Karpas-422 (cell line): ENCODE results near the gene TRIO. TPM values are rescaled to one million over a fixed set of nuclear protein-coding genes. Genes with fewer than 3 reads are reported as not detected.

Experiments
- DNase-seq: peaks from one replicate; pipeline ENCODE4 v3.0.0-alpha.2; 2015
- H2AFZ ChIP-seq: fragments of 200-600 bp; sonication (generic); 2 replicates; pipeline ENCODE4 v1.6.1; 2014; ENCODE audit warnings: antibody characterized with exemption, low read length, mixed read lengths
- H3K27ac ChIP-seq: fragments of 200-600 bp; sonication (generic); 2 replicates; pipeline ENCODE4 v1.5.1; 2014; ENCODE audit warnings: mild to moderate bottlenecking, low read length, moderate library complexity
- H3K27me3 ChIP-seq: fragments of 200-600 bp; sonication (generic); 2 replicates; pipeline ENCODE4 v1.6.1; 2014; ENCODE audit warnings: low read length, mixed read lengths
- H3K36me3 ChIP-seq: fragments of 200-600 bp; sonication (generic); 2 replicates; pipeline ENCODE4 v1.6.1; 2014; ENCODE audit warnings: low read length, mixed read lengths; ENCODE audit not compliant: insufficient read depth
- H3K4me1 ChIP-seq: fragments of 200-600 bp; sonication (generic); 2 replicates; pipeline ENCODE4 v1.6.1; 2014; ENCODE audit warnings: mild to moderate bottlenecking, low read length, mixed read lengths
- H3K4me2 ChIP-seq: fragments of 200-600 bp; sonication (generic); 2 replicates; pipeline ENCODE4 v1.6.1; 2014; ENCODE audit warnings: low read length, low read depth, mild to moderate bottlenecking; ENCODE audit not compliant: poor library complexity, severe bottlenecking
- H3K4me3 ChIP-seq: fragments of 200-600 bp; sonication (generic); 2 replicates; pipeline ENCODE4 v1.5.1; 2014; ENCODE audit warnings: mild to moderate bottlenecking, antibody characterized with exemption, low read length, mixed read lengths
- H3K79me2 ChIP-seq: fragments of 200-600 bp; sonication (generic); 2 replicates; pipeline ENCODE4 v1.6.1; 2014; ENCODE audit warnings: mild to moderate bottlenecking, low read length, mixed read lengths
- H3K9ac ChIP-seq: fragments of 200-600 bp; sonication (generic); 2 replicates; pipeline ENCODE4 v1.6.0; 2014; ENCODE audit warnings: low read length
- H3K9me2 ChIP-seq: fragments of 200-600 bp; sonication (generic), shearing (Covaris generic); replicated peaks from 2 replicates; pipeline ENCODE4 v1.6.0; 2014; ENCODE audit warnings: mild to moderate bottlenecking, low read length, moderate library complexity; ENCODE audit not compliant: insufficient read depth
- H3K9me3 ChIP-seq: fragments of 300-700, 200-600 bp; sonication (generic); 2 replicates; pipeline ENCODE4 v1.6.1; 2014; ENCODE audit warnings: low read length, mixed read lengths
- H4K20me1 ChIP-seq: fragments of 200-600 bp; sonication (generic); 2 replicates; pipeline ENCODE4 v1.6.1; 2014; ENCODE audit warnings: mild to moderate bottlenecking, antibody characterized with exemption, low read length, low read depth; ENCODE audit not compliant: insufficient read depth
- total RNA-seq: library from RNA; depleted of rRNA; stranded (reverse); fragments of >200 nt; shearing (Covaris generic); gene quantifications from 2 replicates; pipeline ENCODE4 v1.2.3, GENCODE V29; 2014; ENCODE audit warnings: low replicate concordance

TRIO gene
- total RNA-seq, 1 experiment from 2014 or later = 0.04 TPM

- Histone ChIP-seq H3K79me2 (no peaks in the 10 kb centered on the region), H3K4me1 (no peaks in the 10 kb centered on the region), H3K27me3 (no peaks in the 10 kb centered on the region), H3K9me2 (no peaks in the 10 kb centered on the region), H4K20me1 (no peaks in the 10 kb centered on the region), H3K9ac (no peak overlapping the region), H3K4me2 (no peak overlapping the region), H3K27ac (no peak overlapping the region), H2AFZ (no peak overlapping the region), H3K9me3 (no peaks in the 10 kb centered on the region), H3K4me3 (no peak overlapping the region), H3K36me3 (no peaks in the 10 kb centered on the region)
- DNase-seq = no peak
Measured at GRCh38 chr5:14277385-14278320, 134.5 kb downstream of the TRIO start.

GRCh38 chr5:14280294-14280854 is 137.2 kb downstream of the TRIO start:
- Histone ChIP-seq H3K4me1 (no peaks in the 10 kb centered on the region), H2AFZ (no peak overlapping the region), H3K27ac (no peak overlapping the region), H3K27me3 (no peaks in the 10 kb centered on the region), H3K4me2 (no peak overlapping the region), H3K9me3 (no peaks in the 10 kb centered on the region), H3K36me3 (no peaks in the 10 kb centered on the region), H4K20me1 (no peaks in the 10 kb centered on the region), H3K9ac (no peak overlapping the region), H3K9me2 (no peaks in the 10 kb centered on the region), H3K79me2 (no peaks in the 10 kb centered on the region), H3K4me3 (no peak overlapping the region)
- DNase-seq = no peak

- Histone ChIP-seq H3K27me3 (no peaks in the 10 kb centered on the region), H2AFZ (no peak overlapping the region), H3K4me1 (peaks cover 2% of the 10 kb centered on the region; the same call in 1 of the 2 replicates), H3K27ac (no peak overlapping the region), H3K4me3 (no peak overlapping the region), H3K9ac (no peak overlapping the region), H3K9me2 (no peaks in the 10 kb centered on the region), H3K36me3 (no peaks in the 10 kb centered on the region), H3K9me3 (no peaks in the 10 kb centered on the region), H3K4me2 (no peak overlapping the region), H3K79me2 (no peaks in the 10 kb centered on the region), H4K20me1 (no peaks in the 10 kb centered on the region)
- no peak for DNase-seq
Measured at GRCh38 chr5:14281746-14282181, 138.6 kb downstream of the TRIO start.

GRCh38 chr5:14283139-14283538 is 140.0 kb downstream of the TRIO start:
- H3K27ac ChIP-seq = no peak overlapping the region
- H4K20me1 ChIP-seq = no peaks in the 10 kb centered on the region
- no peak for DNase-seq
- no peak overlapping the region for H3K4me2 ChIP-seq
- H3K9me3 ChIP-seq = no peaks in the 10 kb centered on the region
- peaks cover 8% of the 10 kb centered on the region for H3K4me1 ChIP-seq
- H2AFZ ChIP-seq = no peak overlapping the region
- no peaks in the 10 kb centered on the region for H3K79me2 ChIP-seq
- H3K9ac ChIP-seq = no peak overlapping the region
- no peaks in the 10 kb centered on the region for H3K36me3 ChIP-seq
- no peaks in the 10 kb centered on the region for H3K27me3 ChIP-seq
- no peaks in the 10 kb centered on the region for H3K9me2 ChIP-seq
- H3K4me3 ChIP-seq = no peak overlapping the region

GRCh38 chr5:14284392-14285148 is 141.4 kb downstream of the TRIO start:
- no peaks in the 10 kb centered on the region for H4K20me1 ChIP-seq
- H2AFZ ChIP-seq = no peak overlapping the region
- H3K27me3 ChIP-seq = no peaks in the 10 kb centered on the region
- H3K9ac ChIP-seq = no peak overlapping the region
- no peak overlapping the region for H3K27ac ChIP-seq
- H3K79me2 ChIP-seq = no peaks in the 10 kb centered on the region
- no peaks in the 10 kb centered on the region for H3K36me3 ChIP-seq
- H3K4me2 ChIP-seq = no peak overlapping the region
- DNase-seq = no peak
- H3K4me3 ChIP-seq = no peak overlapping the region
- H3K4me1 ChIP-seq = peaks cover 8% of the 10 kb centered on the region
- H3K9me3 ChIP-seq = no peaks in the 10 kb centered on the region
- no peaks in the 10 kb centered on the region for H3K9me2 ChIP-seq

GRCh38 chr5:14286007-14286406 is 142.9 kb downstream of the TRIO start:
- no peak overlapping the region for H3K27ac ChIP-seq
- no peak overlapping the region for H2AFZ ChIP-seq

GRCh38 chr5:14286574-14287421 is 143.7 kb downstream of the TRIO start:
- Histone ChIP-seq H3K4me2 (no peak overlapping the region), H3K36me3 (no peaks in the 10 kb centered on the region), H3K4me1 (peaks cover 8% of the 10 kb centered on the region), H4K20me1 (no peaks in the 10 kb centered on the region), H3K9me2 (no peaks in the 10 kb centered on the region), H3K79me2 (no peaks in the 10 kb centered on the region), H3K27ac (no peak overlapping the region), H2AFZ (no peak overlapping the region), H3K4me3 (no peak overlapping the region), H3K9ac (no peak overlapping the region), H3K9me3 (no peaks in the 10 kb centered on the region), H3K27me3 (no peaks in the 10 kb centered on the region)
- DNase-seq = no peak

More at GRCh38 chr5:14286007-14286406, 142.9 kb downstream of the TRIO start:
- Histone ChIP-seq H3K9me3 (no peaks in the 10 kb centered on the region), H3K27me3 (no peaks in the 10 kb centered on the region), H4K20me1 (no peaks in the 10 kb centered on the region), H3K79me2 (no peaks in the 10 kb centered on the region), H3K9ac (no peak overlapping the region), H3K4me1 (peaks cover 8% of the 10 kb centered on the region), H3K9me2 (no peaks in the 10 kb centered on the region), H3K4me2 (no peak overlapping the region), H3K4me3 (no peak overlapping the region), H3K36me3 (no peaks in the 10 kb centered on the region)
- no peak for DNase-seq
